ENCODE measurements around the gene PANK2. TPM values are rescaled to one million over a fixed set of nuclear protein-coding genes. Genes with fewer than 3 reads are reported as not detected.

PANK2 gene
- total RNA-seq, 4 donors from 2014 or later, result 49.0 to 58.1 (median 54.3) TPM

DNA sequence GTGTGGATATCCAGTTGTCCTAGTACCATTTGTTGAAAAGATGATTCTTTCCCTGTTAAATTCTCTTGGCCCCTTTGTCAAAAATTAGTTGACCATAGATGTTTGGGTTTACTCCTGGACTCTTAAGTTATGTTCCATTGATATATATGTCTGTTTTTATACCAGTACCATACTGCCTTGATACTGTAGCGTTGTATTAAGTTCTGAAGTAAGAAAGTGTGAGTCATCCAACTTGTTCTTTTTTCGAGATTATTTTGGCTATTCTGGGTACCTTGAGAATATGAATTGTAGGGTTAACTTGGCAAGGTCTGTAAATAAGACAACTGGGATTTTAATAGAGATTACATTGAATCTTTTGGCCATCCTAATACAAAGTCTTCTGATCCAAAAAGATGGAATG is 26.5 kb downstream of the PANK2 start:
- WGBS, 2 donors (ENCODE audit: low coverage in 1 of 2), result 54 to 60% methylated on average over 2 of the region's 2 CpGs
- Histone ChIP-seq H3K27ac (no peak overlapping the region), H3K4me3 (no peak overlapping the region), H3K4me1 (peaks cover 0 to 20% (median 0%) of the 10 kb centered on the region in 3 donors), H3K27me3 (no peaks in the 10 kb centered on the region), H3K9me3 (no peaks in the 10 kb centered on the region), H3K36me3 (peaks cover 0 to 79% of the 10 kb centered on the region in 2 donors)
- no peak for ATAC-seq
- TF ChIP-seq EP300 (IDR thresholded peaks at IDR 0.05), result no peak
- TF ChIP-seq POLR2AphosphoS5 (IDR thresholded peaks at IDR 0.05), result no peak
- TF ChIP-seq, protein P1, sequence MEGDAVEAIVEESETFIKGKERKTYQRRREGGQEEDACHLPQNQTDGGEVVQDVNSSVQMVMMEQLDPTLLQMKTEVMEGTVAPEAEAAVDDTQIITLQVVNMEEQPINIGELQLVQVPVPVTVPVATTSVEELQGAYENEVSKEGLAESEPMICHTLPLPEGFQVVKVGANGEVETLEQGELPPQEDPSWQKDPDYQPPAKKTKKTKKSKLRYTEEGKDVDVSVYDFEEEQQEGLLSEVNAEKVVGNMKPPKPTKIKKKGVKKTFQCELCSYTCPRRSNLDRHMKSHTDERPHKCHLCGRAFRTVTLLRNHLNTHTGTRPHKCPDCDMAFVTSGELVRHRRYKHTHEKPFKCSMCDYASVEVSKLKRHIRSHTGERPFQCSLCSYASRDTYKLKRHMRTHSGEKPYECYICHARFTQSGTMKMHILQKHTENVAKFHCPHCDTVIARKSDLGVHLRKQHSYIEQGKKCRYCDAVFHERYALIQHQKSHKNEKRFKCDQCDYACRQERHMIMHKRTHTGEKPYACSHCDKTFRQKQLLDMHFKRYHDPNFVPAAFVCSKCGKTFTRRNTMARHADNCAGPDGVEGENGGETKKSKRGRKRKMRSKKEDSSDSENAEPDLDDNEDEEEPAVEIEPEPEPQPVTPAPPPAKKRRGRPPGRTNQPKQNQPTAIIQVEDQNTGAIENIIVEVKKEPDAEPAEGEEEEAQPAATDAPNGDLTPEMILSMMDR (IDR thresholded peaks at IDR 0.05), result no peak

DNA sequence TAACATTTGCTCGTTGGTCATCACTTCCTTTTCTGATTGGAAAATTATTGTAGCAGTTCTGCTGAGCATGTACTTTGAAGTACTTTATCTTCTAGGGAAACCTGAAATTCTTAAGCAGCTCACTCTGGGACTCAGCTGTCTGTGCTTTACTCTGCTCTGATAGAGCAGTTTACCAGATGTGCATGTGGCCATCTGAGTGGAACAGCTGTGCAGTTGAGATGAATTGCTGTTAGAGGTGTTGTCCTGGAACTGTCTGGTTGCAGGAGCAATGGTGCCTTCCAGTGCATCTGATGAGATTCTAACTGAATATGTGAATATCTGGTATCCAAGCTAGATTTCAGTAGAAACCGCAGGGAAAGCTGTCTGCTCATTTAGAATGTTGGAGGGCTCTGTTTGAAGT is 27.2 kb downstream of the PANK2 start:
- ATAC-seq, result no peak
- Histone ChIP-seq H3K9me3 (no peaks in the 10 kb centered on the region), H3K27ac (no peak overlapping the region), H3K27me3 (no peaks in the 10 kb centered on the region), H3K4me1 (peaks cover 0 to 19% (median 0%) of the 10 kb centered on the region in 3 donors), H3K36me3 (peaks cover 0 to 79% of the 10 kb centered on the region in 2 donors), H3K4me3 (no peak overlapping the region)
- WGBS, 2 donors (ENCODE audit: low coverage in 1 of 2), result 57 to 100% methylated on average over 1 to 2 of the region's 2 CpGs
- TF ChIP-seq, protein P1 (IDR thresholded peaks at IDR 0.05), result no peak
- TF ChIP-seq POLR2AphosphoS5 (IDR thresholded peaks at IDR 0.05) (no peak), EP300 (IDR thresholded peaks at IDR 0.05) (no peak)

DNA sequence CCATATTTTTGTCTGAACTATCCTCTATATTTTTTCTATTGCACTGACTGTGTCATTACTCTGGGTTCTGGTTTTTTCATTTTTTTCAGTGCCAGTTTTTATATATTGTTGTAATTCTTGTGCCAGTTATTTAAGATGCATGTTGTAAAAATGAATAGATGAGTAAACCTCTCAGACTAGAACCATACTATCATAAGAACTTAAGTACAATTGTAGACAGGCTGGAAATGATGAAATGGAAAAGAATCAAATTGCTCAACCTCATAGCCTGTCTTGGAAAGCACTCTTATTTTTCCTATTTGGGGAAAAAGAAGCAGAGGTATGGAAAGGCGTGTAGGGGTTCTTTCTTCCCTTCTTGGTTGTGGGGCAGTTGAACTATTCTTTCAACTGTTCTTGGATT is 30.2 kb downstream of the PANK2 start:
- 62 to 67% methylated on average over 1 of the region's 1 CpG for WGBS, 2 donors (ENCODE audit: low coverage in 1 of 2)
- H3K27me3 ChIP-seq, result no peaks in the 10 kb centered on the region
- peaks cover 0 to 31% (median 0%) of the 10 kb centered on the region in 3 donors for H3K4me1 ChIP-seq
- no peaks in the 10 kb centered on the region for H3K9me3 ChIP-seq
- peaks cover 0 to 79% of the 10 kb centered on the region in 2 donors for H3K36me3 ChIP-seq
- TF ChIP-seq POLR2A (IDR thresholded peaks at IDR 0.05) (no peak), EP300 (IDR thresholded peaks at IDR 0.05) (no peak), POLR2AphosphoS5 (IDR thresholded peaks at IDR 0.05) (no peak)
- TF ChIP-seq, protein P1 (IDR thresholded peaks at IDR 0.05), result no peak
- H3K4me3 ChIP-seq, result no peak overlapping the region
- peak; percentile 58 for ATAC-seq
- H3K27ac ChIP-seq, result no peak overlapping the region

DNA sequence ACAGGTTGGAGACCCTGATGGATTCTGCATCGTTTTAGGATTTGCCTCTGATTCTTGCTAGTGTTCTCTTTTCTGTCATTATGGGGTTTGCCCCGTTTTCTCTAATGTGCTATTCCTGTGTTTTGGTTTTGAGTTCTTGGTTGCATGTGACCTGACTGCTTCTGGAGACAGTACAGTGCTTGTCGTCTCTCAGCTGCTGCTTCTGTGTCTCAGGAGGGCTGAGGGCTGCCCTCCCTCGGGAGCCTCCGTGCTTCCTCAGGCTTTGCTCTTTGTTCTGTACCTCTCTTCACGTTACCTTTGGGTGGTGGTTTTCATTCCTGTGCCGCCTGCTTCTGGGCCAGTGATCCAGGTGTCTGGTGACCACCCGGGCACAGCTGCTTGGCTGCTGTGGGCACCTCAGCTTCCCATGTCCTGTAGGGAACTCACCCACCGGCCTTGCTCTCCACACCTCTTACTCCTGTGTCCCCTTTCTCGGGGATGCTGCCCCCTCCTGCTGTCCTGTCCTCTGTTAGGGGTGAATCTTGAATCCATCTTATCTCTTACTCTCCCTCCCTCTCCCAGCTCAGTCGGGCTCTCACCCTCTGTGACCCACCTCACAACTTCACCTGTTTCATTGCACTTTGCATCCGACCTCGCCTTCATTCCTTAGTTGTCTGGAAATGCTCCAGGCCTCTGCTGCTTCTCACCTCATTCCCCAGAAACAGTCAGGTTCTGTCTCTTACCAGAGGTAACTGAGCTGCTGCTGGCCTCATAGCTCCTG is 33.2 kb downstream of the PANK2 start:
- Histone ChIP-seq H3K4me1 (peaks cover 0 to 31% (median 0%) of the 10 kb centered on the region in 3 donors), H3K27me3 (no peaks in the 10 kb centered on the region), H3K9me3 (no peaks in the 10 kb centered on the region), H3K4me3 (no peak overlapping the region), H3K27ac (no peak overlapping the region), H3K36me3 (peaks cover 0 to 69% of the 10 kb centered on the region in 2 donors)
- TF ChIP-seq POLR2AphosphoS5 (IDR thresholded peaks at IDR 0.05) (no peak), POLR2A (IDR thresholded peaks at IDR 0.05) (no peak), EP300 (IDR thresholded peaks at IDR 0.05) (no peak)
- TF ChIP-seq, protein P1 (IDR thresholded peaks at IDR 0.05), result no peak
- 65 to 75% methylated on average over 11 to 13 of the region's 13 CpGs for WGBS, 2 donors (ENCODE audit: low coverage in 1 of 2)
- ATAC-seq, result no peak

DNA sequence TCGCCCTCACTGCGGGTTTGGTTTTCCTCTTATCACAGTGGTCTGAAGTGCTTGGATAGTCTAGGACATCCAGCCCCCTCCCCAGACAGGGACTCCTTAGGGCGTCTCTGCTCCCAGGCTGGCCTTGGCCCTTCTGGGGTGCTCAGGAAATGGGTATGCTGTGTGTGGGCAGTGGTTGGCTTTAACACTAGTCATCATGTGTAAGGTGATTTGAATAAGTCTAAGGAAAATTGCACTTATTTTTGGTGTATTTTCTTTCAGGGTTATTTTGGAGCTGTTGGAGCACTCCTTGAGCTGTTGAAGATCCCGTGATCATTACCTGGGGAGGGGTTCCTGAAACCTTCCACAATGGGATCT is 33.8 kb downstream of the PANK2 start:
- peaks cover 0 to 68% of the 10 kb centered on the region in 2 donors for H3K36me3 ChIP-seq
- peaks cover 0 to 31% (median 4%) of the 10 kb centered on the region in 3 donors for H3K4me1 ChIP-seq
- ATAC-seq, result no peak
- H3K4me3 ChIP-seq, result no peak overlapping the region
- no peak overlapping the region for H3K27ac ChIP-seq
- 81 to 94% methylated on average over 2 to 4 of the region's 4 CpGs for WGBS, 2 donors (ENCODE audit: low coverage in 1 of 2)
- TF ChIP-seq POLR2AphosphoS5 (IDR thresholded peaks at IDR 0.05) (no peak), POLR2A (IDR thresholded peaks at IDR 0.05) (no peak), EP300 (IDR thresholded peaks at IDR 0.05) (no peak)
- TF ChIP-seq, protein P1 (IDR thresholded peaks at IDR 0.05), result no peak
- H3K9me3 ChIP-seq, result no peaks in the 10 kb centered on the region
- H3K27me3 ChIP-seq, result no peaks in the 10 kb centered on the region

Data from gastroesophageal sphincter (tissue), 4 donors.